DMS114 treated with DMSO at 0.1 percent for 48 hours (cell line): ENCODE data around the gene PCSK5.
"Not testable (repeated sequence)": the region's sequence is repeated elsewhere in the genome, so short reads cannot be mapped to it uniquely, and the experiment has no call there.

Experiments used
- DNase-seq: peaks from one replicate; lab custom pipeline; 2025; ENCODE audit not compliant: unreplicated experiment; lab: John Stamatoyannopoulos, UW

Gene PCSK5

DNA sequence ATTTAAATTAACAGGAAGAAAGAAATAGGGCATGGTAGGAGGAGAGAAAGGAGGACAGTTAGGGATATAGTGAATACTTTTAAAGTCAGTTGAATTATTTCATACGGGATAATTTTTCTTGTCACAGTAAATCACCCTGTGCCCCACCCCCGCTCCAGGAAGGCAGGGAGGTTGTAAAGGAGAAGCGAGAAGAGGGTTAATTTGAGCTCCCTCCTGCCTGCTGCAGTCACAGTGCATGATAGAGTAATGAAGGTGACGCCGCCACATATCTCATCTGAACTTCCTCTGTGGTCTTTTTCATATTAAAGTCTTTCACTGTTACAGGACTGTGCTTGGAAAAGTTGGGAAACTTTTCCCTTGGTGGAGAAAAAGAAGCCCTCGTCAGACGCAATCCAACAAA is 896 bp upstream of the PCSK5 start:
- no peak for DNase-seq

DNA sequence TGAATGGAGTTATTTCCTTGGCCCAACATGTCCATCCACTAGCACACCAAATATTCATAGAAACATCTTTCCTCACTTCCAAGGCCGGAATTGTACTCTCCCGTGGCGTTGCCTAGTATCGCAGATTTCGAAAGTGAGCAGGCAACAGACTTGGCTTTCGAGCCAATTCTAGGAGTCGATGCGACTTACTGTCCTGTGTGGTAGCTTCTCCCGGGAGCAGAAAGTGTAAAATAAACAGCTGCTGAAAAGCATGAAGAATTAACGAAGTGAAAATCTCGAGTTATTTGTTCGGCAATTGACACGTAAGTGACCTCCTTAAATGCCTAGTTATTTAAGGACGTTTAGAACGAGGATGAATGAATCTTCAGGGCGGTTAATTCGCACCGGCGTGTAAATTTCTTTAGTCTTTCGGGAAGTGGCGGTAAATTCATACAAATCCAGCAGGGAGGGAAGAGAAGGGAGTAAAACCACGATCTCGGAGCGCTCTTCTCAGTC is 449 bp upstream of the PCSK5 start:
- DNase-seq: no peak

DNA sequence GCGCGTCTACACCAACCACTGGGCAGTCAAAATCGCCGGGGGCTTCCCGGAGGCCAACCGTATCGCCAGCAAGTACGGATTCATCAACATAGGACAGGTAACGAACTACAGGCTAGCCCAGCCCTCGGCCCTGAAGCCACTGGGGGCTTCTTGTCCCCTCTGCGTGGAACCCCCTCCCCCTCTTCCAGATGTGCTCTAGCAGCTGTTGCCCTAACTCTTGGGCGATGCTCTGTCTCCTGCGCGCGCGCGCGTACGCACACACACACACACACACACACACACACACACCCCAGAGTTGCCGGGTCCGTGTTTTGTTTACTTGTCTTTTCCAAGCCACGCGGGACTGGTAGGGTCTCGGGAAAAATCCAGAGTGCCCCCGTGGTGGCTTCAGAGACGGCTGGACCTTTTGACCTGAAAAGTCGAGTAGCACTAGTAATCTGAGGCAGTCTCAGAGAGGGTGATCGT is 836 bp downstream of the PCSK5 start:
- DNase-seq: no peak

DNA sequence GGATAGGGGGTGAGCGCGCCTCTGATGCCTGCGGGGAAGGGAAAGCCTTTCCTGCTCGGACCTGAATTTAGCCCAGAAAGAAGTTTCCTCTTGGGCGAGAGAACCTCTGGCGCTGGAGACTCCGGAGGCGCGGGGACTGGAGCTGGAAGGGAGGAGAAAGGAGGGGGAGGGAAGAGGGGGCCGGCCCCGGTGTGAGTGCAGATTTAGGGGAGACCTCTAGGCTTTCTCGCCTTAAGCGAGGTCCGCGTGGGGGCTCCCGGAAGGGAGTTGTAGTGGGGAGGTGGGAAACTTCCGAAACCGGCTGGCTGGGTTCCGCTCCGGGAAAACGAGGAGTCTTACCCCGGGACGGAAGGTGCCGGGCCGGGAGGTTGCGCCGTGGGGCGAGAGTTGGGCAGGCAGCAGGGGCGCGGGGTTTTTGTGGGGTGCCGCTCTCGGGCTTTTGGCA is 1.3 kb downstream of the PCSK5 start:
- no peak for DNase-seq

DNA sequence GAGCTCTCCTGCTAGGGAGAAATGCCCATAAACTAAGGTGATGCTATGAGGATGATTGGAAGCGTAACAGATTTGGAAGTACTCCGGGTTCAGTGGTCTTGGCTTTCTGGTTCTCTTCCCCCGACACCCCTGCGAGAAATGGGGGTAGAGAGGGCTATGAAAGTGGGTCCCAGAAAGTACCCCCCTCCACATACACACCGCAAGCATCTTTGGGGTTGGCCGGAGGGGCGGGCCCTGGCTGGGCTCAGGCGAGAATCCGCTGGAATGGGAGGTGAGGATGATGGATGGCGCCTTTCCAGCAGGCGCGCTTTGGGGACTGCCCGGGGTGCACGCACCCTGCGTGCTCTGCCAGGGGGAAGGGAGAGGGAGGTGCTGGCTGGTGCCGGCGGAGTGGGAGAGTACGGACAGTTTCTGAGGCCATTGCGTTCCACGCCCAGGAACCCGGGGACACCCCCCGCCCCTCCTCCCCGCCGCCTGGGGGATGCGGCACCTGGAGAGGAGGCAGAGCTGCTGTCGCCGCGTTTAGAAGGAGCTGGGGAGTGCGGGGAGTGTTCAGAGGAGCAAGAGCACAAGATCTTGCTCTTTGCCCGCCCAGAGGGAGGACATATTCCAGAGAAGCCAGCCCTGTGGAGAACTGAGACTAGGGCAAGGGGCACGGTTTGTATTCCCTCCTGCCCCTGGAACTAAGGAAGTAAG is 1.9 kb downstream of the PCSK5 start:
- DNase-seq: no peak

DNA sequence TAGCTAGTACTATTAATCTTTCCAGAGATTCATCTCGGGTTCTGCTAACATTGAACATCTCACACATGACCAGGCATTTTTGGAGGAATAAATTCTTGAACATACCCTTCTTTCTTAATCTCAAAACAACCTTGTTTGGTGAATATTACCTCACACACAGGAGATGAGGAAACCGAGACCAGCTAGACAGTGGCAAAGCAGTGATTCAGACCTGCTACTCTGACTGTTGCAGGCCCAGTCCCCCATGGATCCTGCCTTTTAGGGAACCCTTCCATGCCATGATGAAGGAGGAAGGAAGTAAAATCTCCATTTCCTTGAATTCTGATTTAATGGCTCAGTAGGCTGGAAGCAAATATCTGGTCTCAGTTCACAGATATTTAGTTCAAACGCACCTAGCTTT is 2.6 kb downstream of the PCSK5 start:
- DNase-seq: no peak

DNA sequence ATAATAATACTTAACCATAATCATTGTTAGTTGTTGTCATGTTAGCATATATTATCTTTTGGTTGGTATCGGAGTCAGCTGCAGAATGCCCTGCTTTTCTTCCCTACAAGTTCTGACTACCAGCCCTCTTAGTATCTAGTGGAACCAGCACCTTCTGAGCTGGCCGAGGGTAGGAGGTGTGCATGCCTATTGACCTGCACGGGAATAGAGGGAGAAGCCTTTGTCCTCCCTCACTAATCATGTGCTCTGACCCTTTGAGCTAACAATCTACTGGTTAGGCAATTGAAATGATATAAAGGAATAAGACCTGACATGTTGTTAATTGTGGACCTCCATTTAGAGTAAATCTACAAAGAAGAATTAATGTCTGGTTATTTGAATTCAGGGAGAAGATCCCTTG is 4.1 kb downstream of the PCSK5 start:
- no peak for DNase-seq

DNA sequence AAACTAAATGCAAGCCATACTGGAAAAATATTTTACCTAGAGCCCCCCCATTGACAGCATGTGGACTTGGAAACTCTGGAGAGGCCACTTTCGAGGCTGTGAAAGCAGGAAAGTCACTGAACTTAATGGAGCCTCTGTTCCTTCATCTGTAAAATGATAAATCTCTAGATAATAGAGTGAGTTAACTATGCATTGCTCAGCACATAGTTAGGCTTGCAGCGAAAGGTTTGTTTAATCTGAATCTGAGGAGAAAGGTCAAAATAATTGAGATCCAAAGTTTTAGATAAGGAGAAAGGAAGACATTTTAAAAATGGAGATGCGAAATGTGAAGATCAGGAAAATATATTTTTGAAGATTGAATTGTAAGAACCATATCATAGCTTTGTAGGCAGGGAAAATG is 4.6 kb downstream of the PCSK5 start:
- DNase-seq: no peak

DNA sequence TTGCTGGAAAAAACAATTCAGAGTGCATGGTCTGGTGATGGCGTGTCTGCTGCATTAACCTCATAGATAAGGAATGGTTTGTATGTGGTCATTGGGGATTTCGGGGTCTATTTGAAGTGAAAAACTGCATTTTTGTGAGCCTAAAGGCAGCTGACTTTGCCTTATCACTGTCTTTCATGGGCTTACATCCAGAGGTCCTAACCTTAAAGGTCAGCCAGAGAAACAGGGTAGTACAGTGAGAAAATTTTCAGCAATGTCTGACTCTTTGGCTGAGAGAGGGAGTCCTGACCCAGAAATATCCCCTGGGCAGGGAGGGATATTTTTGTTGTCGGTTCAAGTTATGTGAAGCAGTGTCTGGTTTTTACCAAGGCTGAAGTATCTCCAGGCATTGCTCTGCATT is 5.7 kb downstream of the PCSK5 start:
- no peak for DNase-seq

DNA sequence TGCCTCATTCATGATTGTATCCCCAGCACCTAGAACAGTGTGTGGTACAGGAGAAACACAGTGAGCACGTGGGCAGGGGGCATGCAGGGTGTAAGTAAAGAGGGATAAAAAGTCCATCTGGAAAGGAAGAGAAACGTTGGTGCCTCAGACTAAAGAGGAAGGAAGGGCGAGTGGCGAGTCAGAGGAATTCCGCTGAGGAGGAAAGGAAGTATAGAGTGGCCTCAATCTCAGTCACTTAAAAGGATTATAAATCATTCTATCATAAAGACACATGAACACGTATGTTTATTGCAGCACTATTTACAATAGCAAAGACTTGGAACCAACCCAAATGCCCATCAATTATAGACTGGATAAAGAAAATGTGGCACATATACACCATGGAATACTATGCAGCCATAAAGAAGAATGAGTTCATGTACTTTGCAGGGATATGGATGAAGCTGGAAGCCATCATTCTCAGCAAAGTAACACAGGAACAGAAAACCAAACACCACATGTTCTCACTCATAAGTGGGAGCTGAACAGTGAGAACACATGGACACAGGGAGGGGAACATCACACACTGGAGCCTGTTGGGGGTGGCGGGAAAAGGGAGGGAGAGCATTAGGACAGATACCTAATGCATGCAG is 10.5 kb downstream of the PCSK5 start:
- not testable (repeated sequence) for DNase-seq

DNA sequence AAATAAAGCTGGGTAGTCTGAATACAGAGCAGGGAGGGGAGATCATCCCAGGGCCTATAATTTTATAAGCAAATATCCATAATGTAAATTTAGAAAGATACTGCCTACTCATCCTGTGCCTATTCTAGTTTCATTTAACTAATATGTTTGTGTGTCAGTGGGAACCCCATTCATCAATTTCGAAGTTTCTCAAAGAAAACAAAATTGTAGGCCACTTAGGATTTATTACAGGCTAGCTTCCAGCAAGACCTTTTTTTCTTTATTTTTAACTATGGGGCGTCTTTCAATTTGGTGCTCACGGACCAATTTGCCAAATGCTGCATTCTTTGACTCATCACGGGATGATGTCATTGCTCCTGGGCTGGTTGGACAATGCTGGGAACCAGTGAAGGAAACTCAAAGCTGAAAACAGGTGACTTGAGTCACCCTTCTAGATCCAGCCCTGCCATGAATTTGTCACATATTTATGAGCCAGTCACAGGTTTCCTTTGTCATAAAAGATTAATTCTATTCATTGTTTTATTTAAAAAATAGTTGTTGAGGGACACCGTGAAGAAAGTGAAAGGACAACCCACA is 13.4 kb downstream of the PCSK5 start:
- DNase-seq: no peak

DNA sequence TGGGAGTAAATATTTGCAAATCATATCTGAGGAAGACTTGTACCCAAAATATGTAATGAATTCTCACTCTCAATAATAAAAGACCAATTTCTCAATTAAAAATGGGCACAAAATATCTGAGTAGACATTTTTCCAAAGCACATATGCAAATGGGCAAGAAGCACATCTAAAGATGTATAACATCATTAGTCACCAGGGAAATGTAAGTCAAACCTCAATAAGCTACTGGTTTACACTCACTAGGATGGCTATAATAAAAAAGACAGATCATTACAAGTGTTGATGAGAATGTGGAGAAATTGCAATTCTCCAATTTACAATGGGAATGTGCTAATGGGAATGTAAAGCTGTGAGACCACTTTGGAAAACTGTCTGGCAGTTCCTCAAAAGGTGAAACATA is 13.9 kb downstream of the PCSK5 start:
- DNase-seq: no peak

DNA sequence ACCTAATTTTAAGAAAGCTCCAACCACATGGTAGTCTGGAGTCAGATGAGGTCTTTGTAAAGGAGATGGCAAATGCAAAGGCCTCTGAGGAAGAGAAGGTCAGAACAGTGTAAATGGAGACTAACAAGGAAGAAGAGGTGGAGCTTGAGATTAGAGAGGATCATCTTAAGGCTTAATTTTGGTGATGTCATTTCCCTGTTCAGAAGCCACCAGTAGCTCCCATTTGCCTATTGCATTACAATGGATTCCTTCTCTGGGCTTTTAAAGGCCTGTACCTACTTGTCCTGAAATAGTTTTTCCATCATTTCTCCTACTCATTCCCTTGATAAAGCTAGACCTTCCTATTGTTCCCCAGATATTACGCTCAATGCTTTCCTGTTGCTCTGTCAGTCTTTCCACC is 16.1 kb downstream of the PCSK5 start:
- DNase-seq: no peak

DNA sequence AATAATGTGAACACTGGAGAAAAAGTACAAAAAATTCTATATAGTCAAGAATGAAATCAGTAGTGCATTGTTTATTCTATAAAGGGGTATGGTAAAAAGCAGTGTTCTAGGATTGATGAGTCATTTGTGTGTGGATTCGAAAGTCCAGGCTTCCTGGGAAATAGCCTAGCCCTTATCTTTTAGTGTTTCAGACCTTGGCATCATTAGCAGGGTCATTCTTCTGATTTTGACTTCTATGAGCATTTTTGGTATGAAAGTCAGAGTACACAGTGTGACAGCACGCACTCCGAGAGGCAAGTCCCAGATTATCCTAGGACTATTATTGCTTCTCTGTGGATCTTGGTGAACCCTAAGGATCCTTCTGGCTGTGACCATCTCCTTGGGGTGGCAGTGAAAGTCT is 16.9 kb downstream of the PCSK5 start:
- DNase-seq: no peak

DNA sequence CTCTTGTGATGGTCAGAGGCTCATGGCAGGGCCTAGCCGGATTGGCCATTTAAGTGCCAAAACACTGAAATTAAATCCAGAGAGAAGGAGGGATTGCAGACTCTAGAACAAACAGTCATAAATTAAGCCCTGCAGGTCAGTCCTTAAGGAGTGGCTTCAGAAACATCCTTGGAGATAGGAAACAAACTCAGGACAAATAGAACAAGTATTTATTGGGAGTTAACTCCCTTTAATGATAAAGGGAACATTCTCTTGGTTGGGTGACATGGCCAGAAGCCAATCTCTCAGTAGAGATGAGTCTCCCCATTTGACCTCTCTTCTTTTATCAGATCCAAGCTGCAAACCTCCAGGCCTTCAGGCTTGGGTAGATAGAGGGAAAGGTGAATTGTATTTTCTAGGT is 17.4 kb downstream of the PCSK5 start:
- DNase-seq: no peak

DNA sequence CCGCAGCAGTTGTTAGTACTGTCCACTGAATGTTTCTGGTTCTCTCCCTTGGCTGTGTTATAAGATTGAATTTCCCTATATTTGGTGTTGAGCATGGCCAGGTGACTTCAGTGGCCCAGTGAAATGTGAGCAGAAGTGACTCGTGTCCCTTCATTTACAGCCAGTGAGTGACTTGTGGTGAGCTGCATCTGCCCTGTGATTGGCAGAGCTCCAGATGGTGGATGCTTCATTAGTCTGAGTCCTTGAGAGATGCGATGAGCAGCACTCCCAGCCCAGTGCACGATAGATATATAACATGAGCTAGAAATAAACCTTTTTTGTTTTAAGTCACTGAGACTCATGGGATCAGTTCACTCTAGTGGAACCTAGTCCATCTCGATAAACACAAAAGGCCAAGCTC is 19.3 kb downstream of the PCSK5 start:
- DNase-seq: no peak

DNA sequence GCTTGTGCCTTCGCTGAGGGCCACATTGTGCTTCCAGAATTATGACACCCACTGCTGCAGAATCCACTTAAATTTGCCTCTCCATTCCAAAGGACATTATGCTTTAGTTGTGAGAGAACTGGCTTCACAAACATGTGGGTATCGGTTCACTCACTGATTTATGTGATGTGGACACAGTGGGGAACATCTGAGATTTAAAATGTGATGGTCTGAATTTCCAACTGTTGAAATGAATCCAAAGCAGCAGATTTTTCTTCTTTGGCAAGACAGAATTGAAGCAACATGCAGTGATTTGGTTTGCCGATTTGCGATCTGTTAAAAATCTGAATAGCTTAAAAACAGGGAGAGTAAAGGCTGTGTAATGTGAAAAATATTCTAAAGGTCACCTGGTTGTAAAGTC is 20.3 kb downstream of the PCSK5 start:
- no peak for DNase-seq

DNA sequence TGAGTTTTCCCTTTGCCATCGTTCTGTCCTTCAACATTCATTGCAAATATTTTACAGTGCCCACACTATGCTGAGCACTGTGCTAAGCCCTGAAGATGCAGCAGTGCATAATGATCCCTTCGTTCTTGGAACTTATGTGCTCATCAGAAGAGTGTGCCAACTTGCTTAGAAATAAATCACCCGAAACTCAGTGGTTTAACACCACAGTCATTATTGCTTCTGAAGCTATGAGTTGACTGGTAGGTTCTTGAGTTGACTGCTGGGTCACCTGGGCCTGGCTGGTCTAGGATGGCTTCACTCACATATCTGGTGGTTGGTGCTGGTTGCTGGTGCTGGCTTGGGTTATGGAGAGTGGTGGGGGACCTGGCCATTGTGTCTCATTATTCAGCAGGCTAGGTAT is 20.9 kb downstream of the PCSK5 start:
- DNase-seq: no peak

DNA sequence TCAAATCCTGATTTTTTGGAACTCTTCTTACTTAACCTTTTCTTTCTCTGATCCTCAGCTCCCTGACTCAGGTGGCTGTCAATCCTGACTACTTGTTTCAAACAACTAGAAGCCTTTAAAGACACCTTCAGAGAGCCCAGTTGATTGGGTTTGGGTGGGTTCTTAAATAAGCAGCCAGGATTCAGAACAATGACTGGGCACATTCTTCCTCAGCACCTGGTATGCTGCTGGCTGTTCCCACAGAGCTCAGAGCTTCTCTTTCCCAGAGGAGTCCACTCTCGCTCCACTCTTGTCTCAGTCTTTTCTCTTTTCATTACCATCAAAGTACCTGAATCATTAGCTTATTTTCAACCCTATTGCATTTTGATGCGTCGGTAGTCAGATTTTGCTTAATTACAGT is 22.5 kb downstream of the PCSK5 start:
- no peak for DNase-seq

DNA sequence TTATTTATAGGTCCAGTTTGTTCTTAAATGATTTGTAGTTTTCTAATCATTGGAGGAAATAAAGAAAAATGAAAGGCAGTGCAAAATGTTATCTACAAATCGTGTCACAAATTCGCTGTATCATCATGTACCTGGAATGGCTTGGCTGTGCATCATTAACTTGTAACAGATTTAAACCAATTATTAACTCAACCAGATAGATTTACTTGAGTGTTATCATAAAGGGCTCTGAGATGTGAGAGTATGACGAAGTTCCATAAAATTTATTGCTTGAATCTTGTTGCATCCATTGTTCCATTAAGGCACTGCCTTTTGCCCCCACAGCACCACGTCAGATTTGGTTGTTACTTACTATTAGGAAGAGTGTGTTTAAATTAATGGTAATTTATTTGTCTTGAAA is 23.5 kb downstream of the PCSK5 start:
- no peak for DNase-seq

DNA sequence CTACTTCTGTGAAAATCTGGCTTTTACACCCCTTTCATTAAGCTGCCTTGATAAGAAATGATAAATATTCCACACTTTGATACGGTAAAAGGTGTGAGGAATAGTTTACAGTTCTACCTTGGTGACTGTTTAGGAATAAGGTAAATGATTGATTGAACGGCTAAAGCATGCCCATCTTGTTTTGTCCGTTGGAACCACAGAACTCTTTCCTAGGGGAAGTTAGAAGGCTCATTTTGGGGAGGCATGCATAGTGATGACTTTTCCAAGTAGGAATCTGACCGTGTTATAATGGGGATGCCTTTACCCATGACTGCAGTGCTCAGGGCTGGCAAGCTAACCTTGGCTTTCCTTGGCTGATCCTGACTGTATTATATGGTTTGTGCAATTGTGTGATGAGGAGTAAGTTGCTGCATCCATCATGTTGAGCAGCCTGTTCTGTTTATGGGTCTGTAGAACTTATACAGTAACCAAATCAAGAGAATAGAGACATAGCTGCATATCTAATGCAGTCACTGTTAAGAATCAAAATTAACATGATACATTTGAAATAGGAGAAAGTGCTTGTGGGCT is 24.5 kb downstream of the PCSK5 start:
- no peak for DNase-seq

DNA sequence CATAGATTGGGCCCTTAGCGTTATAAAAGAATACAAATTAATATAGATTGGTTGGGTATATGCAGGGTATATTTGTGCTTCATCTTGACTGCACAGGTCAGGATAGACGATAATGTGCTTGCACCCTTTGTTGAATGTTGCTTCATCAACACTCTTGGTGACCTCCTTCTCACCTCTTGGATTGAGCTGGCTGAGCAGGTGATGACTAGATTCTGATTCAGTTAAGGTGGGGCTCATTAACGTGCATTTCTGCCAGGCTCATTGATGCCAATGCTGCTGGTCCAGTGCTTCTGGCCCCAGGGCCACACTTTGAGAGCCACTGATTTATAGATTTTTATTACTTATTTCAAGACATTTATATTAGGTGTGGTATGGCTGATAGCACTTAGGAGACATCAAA is 27.7 kb downstream of the PCSK5 start:
- no peak for DNase-seq
